Epithelial cell of proximal tubule (primary cell): ENCODE measurements around the gene NEGR1. TPM values are rescaled to one million over a fixed set of nuclear protein-coding genes. Genes with fewer than 3 reads are reported as not detected.

Experiments used
- DNase-seq: peaks from one replicate; pipeline ENCODE4 v3.0.0-alpha.2; 2011; ENCODE audit warnings: low read depth
- H3K4me3 ChIP-seq: 2 replicates; pipeline ENCODE4 v1.5.1; 2011; ENCODE audit warnings: low read depth, mild to moderate bottlenecking, low read length
- total RNA-seq: library from RNA; depleted of rRNA; stranded (reverse); fragments of >200 nt; gene quantifications from 2 replicates; pipeline ENCODE4 v1.2.3, GENCODE V29; 2015
- TF ChIP-seq, protein P1 (sequence below): conservative IDR thresholded peaks from 2 replicates; pipeline ENCODE4 v1.5.1; 2012; ENCODE audit warnings: low read depth, mild to moderate bottlenecking, low read length

The NEGR1 gene
- total RNA-seq, result 3.1 and 8.6 TPM in 2 replicates

DNA sequence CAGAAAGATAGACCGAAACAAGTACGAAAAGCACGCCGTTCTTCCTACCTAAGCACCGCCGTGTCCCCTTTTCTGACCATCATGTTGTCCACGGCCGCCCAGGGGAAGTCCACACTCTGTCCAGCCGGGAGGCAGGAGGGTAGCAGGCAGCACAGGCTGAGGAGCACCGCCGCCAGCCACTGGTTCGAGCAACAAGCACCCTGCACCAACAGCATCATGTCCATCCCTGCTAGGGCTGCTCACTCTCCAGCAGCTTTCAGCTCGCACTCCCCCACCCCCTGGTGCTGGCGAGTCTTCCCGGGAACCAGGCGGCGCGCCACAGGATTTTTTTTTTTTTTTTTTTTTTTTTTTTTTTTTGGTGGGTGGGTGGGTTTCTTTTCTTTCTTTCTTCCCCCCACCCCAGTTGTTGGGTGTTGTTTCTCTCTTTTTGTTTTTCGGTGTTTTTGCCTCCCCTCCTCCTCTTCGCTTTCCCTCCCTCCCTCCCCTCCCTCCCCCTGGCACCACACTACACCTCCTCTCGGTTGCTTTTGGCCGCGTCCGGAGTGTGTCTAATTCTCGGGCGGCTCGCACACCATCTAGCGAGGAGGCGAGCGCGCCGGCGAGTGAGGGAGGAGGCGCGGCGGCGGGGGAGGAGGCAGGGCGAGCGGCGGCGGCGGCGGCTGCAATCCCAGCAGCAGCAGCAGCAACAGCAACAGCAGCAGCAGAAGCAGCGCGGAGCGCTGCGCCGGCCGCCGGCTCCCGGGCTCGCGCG, at the start of gene NEGR1:
TSS of gene NEGR1 (minus strand) at position 269 of the 751 bp plus-strand sequence.
- TF ChIP-seq, protein P1, sequence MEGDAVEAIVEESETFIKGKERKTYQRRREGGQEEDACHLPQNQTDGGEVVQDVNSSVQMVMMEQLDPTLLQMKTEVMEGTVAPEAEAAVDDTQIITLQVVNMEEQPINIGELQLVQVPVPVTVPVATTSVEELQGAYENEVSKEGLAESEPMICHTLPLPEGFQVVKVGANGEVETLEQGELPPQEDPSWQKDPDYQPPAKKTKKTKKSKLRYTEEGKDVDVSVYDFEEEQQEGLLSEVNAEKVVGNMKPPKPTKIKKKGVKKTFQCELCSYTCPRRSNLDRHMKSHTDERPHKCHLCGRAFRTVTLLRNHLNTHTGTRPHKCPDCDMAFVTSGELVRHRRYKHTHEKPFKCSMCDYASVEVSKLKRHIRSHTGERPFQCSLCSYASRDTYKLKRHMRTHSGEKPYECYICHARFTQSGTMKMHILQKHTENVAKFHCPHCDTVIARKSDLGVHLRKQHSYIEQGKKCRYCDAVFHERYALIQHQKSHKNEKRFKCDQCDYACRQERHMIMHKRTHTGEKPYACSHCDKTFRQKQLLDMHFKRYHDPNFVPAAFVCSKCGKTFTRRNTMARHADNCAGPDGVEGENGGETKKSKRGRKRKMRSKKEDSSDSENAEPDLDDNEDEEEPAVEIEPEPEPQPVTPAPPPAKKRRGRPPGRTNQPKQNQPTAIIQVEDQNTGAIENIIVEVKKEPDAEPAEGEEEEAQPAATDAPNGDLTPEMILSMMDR, result peak; percentile 20
- H3K4me3 ChIP-seq, result peak within 1 kb of the TSS; percentile 72
- peak; percentile 22 for DNase-seq

DNA sequence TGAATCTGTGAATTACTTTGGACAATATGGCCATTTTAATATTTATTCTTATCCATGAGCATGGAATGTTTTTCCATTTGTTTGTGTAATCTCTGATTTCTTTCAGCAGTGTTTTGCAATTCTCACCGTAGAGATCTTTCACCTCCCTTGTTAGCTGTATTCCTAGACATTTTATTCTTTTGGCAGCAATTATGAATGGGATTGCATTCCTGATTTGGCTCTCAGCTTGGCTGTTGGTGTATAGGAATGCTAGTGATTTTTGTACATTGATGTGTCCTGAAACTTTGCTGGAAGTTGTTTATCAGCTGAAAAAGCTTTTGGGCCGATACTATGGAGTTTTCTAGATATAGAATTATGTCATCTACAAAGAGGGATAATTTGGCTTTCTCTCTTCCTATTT, 44.2 kb upstream of the NEGR1 start:
- no peak for DNase-seq
- TF ChIP-seq, protein P1, result no peak
- H3K4me3 ChIP-seq, result no peak overlapping the region

DNA sequence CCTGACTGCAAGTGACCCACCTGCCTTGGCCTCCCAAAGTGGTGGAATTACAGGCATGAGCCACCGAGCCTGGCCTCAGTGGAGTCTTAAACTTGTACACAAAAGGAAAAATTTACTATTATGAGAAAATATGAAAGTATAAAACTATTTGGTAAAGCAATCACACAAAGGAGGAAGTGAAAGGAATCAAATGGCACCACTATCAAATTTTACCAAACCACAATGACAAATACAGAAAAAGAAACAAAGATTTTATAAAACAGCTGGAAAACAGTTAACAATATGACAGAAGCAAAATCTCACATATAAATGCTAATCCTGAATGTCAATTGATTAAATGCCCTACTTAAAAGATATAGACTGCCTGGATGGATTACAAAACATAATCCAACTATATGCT, 42.1 kb upstream of the NEGR1 start:
- H3K4me3 ChIP-seq, result no peak overlapping the region
- TF ChIP-seq, protein P1, result no peak
- DNase-seq, result no peak

DNA sequence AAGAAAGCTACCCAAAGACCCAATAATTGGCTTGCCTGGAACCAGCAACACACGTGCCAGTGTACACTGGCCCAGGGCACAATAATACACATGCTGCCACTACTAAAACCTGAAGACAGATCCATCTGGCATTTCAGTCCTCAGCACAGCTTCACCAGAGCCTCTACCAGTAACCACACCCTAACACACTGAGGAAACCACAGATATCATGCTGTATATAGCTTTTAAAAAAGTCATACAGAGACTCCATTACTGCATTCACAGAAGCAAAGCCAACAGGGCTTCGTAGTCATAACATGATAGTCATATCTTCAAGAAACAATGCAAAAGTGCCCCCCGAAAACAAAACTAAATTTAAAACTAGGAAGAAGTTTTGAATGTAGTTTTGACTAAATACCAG, 40.6 kb upstream of the NEGR1 start:
- TF ChIP-seq, protein P1, result no peak
- DNase-seq, result no peak
- H3K4me3 ChIP-seq, result no peak overlapping the region

DNA sequence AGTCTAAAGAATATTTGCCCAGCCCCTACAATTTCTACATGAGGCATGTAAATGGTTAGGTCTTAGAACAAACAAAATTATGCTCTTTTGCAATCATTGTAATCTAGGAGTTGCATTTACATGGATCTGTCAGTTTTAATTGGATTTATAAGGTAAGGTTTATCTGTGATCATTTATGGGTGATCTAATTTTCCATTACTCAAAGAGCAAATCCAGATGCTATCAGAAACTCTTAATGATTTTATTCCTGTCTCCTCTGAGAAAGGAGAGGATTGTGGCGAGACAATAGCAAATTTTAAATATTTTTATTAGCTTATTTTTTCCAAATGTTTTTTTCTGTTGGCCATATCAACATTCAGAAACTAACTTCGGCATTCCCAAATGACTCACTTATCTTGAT, 14.2 kb upstream of the NEGR1 start:
- DNase-seq, result no peak

DNA sequence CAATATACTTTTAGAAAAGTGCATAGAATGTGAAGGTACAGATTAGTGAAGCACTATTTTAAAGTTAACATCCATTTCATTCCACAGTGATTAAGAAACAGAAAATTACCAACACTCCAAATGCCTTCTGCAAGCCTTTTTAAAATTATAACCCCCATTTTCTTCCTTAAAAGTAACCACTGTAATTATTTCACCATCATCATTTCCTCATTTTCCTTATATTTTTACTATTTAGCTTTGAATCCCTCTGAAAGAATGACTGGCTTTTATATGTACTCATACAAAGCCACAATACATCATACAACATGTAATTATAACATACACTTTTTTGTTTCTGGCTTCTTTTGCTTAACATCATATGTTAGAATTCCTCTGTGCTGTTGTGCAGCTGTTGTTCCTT, 6.5 kb upstream of the NEGR1 start:
- no peak overlapping the region for H3K4me3 ChIP-seq
- TF ChIP-seq, protein P1, result no peak
- DNase-seq, result no peak

More for the DNA sequence above, 14.2 kb upstream of the NEGR1 start:
- TF ChIP-seq, protein P1, result no peak
- no peak overlapping the region for H3K4me3 ChIP-seq

DNA sequence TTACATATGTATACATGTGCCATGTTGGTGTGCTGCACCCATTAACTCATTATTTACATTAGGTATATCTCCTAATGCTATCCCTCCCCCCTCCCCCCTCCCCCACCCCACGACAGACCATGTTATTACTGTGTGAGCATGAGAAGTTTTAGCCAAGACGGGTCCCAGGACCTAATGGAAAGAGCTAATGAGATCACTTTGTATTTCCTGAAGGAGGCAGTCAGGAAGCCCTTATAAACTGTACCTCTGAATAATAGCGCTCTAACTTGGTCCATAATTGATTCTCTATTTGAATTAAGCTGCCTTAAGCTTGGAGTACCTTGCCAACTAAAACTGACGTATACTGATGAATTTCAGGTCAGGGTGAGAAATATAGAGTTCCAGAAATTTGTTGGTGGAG, 4.1 kb upstream of the NEGR1 start:
- no peak for DNase-seq
- TF ChIP-seq, protein P1, result no peak

More for the DNA sequence above, 4.1 kb upstream of the NEGR1 start:
- H3K4me3 ChIP-seq, result no peak overlapping the region
